ENCODE data around the gene C11orf65.

DNA sequence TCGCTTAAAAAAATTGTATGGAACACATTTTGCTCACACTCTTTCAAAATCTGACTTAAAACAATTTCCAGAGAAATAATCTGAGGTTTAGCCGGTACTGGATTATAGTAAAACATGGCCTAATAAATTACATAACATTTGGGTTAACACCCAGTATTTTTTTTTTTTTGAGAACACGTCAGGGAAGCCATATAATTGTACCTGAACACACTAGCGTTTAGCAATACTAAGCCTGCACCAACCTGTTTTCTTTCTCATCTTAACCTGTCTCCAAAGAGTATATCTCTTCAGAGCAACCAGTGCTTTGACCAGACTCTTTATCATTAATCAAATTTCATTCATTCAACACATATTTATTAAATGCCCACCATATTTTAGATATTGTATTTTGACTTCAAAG is 32.8 kb upstream of the C11orf65 start:
- TF ChIP-seq, protein P1, sequence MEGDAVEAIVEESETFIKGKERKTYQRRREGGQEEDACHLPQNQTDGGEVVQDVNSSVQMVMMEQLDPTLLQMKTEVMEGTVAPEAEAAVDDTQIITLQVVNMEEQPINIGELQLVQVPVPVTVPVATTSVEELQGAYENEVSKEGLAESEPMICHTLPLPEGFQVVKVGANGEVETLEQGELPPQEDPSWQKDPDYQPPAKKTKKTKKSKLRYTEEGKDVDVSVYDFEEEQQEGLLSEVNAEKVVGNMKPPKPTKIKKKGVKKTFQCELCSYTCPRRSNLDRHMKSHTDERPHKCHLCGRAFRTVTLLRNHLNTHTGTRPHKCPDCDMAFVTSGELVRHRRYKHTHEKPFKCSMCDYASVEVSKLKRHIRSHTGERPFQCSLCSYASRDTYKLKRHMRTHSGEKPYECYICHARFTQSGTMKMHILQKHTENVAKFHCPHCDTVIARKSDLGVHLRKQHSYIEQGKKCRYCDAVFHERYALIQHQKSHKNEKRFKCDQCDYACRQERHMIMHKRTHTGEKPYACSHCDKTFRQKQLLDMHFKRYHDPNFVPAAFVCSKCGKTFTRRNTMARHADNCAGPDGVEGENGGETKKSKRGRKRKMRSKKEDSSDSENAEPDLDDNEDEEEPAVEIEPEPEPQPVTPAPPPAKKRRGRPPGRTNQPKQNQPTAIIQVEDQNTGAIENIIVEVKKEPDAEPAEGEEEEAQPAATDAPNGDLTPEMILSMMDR (IDR thresholded peaks at IDR 0.05) = no peak
- no peak for TF ChIP-seq ZFX (IDR thresholded peaks at IDR 0.05; ENCODE audit: borderline replicate concordance)

Measured in 22Rv1 (cell line).